ENCODE measurements around the gene RNF111. TPM values are rescaled to one million over a fixed set of nuclear protein-coding genes. Genes with fewer than 3 reads are reported as not detected.

RNF111 gene
- total and polyA plus RNA-seq, 2 experiments from 2014 or later: 14.4 to 24.5 TPM

GRCh38 chr15:58962136-58962535 lies 25.3 kb upstream of the RNF111 start:
- H2AFZ ChIP-seq: no peak overlapping the region
- no peaks in the 10 kb centered on the region for H3K4me1 ChIP-seq (ENCODE audit: insufficient read depth)
- no peaks in the 10 kb centered on the region for H3F3A ChIP-seq (replicated peaks; ENCODE audit: low read depth)
- Mint-ChIP-seq H3K9me3 (no peaks in the 10 kb centered on the region), H3K27ac (no peak overlapping the region), H3K36me3 (ENCODE audit: low read depth) (no peaks in the 10 kb centered on the region), H3K4me1 (no peaks in the 10 kb centered on the region), H3K27me3 (ENCODE audit: insufficient read depth, low read depth, poor library complexity) (peaks cover 7% of the 10 kb centered on the region), H3K4me3 (no peak overlapping the region)
- ATAC-seq: no peak
- no peak overlapping the region for H3K27ac ChIP-seq (ENCODE audit: low read depth)
- no peaks in the 10 kb centered on the region for H3K36me3 ChIP-seq (ENCODE audit: insufficient read depth)
- H3K27me3 ChIP-seq (ENCODE audit: insufficient read depth): no peaks in the 10 kb centered on the region
- no peak overlapping the region for H3K4me2 ChIP-seq
- DNase-seq (ENCODE audit: low spot score): no peak
- TF ChIP-seq EZH2phosphoT487 (IDR thresholded peaks at IDR 0.05; ENCODE audit: unreplicated experiment): no peak
- TF ChIP-seq STAT1 (IDR thresholded peaks at IDR 0.05; ENCODE audit: unreplicated experiment): no peak
- no peak for TF ChIP-seq ZNF462 (CRISPR knock-in tag; IDR thresholded peaks at IDR 0.05)
- TF ChIP-seq ZNF331 (CRISPR knock-in tag; IDR thresholded peaks at IDR 0.05; ENCODE audit: low read depth): no peak
- no peak for TF ChIP-seq CTCF (conservative IDR thresholded peaks at IDR 0.05; ENCODE audit: low read depth in 2 of 2)
- no peak for TF ChIP-seq EZH2 (IDR thresholded peaks at IDR 0.05; ENCODE audit: low read depth, unreplicated experiment)
- TF ChIP-seq ETS1 (IDR thresholded peaks at IDR 0.05): no peak
- TF ChIP-seq CREB1 (CRISPR knock-in tag; IDR thresholded peaks at IDR 0.05; ENCODE audit: low read depth): no peak
- TF ChIP-seq JUNB (IDR thresholded peaks at IDR 0.05; ENCODE audit: unreplicated experiment): no peak
- TF ChIP-seq ZNF114 (CRISPR knock-in tag; IDR thresholded peaks at IDR 0.05): no peak
- TF ChIP-seq NANOG (IDR thresholded peaks at IDR 0.05; ENCODE audit: borderline replicate concordance): no peak
- no peak for TF ChIP-seq REST (IDR thresholded peaks at IDR 0.05; ENCODE audit: unreplicated experiment)
- TF ChIP-seq POLR2AphosphoS5 (IDR thresholded peaks at IDR 0.05; ENCODE audit: low read depth): no peak
- no peaks in the 10 kb centered on the region for H4K20me1 ChIP-seq (replicated peaks; ENCODE audit: insufficient read depth)
- no peaks in the 10 kb centered on the region for H3K9me2 ChIP-seq (ENCODE audit: insufficient read depth)
- H3K4me3 ChIP-seq: no peak overlapping the region
- H3K79me2 ChIP-seq (replicated peaks; ENCODE audit: insufficient read depth): no peaks in the 10 kb centered on the region

All from GM23338 (cell line).